COLO829 (cell line): ENCODE data around the gene AMN.
"Not testable (repeated sequence)": the region's sequence is repeated elsewhere in the genome, so short reads cannot be mapped to it uniquely, and the experiment has no call there.

Experiments
- DNase-seq: peaks from one replicate; pipeline ENCODE4 v3.0.0; 2012; ENCODE audit warnings: low spot score

AMN gene

GRCh38 chr14:102922490-102923200 is at the start of gene AMN:
Gene AMN, plus strand, starts transcription at chr14:102922663. Its CDS starts 26 bp downstream, at chr14:102922689.
- no peak for DNase-seq

GRCh38 chr14:102873131-102873530 is 49.3 kb upstream of the AMN start:
- no peak for DNase-seq

- DNase-seq, result no peak
Observed at GRCh38 chr14:102873546-102874061, 48.9 kb upstream of the AMN start.

GRCh38 chr14:102875652-102876051 is 46.8 kb upstream of the AMN start:
- no peak for DNase-seq

GRCh38 chr14:102877511-102877910 is 45.0 kb upstream of the AMN start:
- DNase-seq, result not testable (repeated sequence)

GRCh38 chr14:102878174-102878969 is 44.1 kb upstream of the AMN start:
- no peak for DNase-seq

- DNase-seq, result no peak
Observed at GRCh38 chr14:102878970-102879460, 43.4 kb upstream of the AMN start.

GRCh38 chr14:102882226-102882906 is 40.1 kb upstream of the AMN start:
- DNase-seq, result no peak

- DNase-seq, result no peak
Observed at GRCh38 chr14:102883089-102883541, 39.3 kb upstream of the AMN start.

- DNase-seq, result no peak
Observed at GRCh38 chr14:102883554-102883953, 38.9 kb upstream of the AMN start.

- DNase-seq, result no peak
Observed at GRCh38 chr14:102885737-102886447, 36.6 kb upstream of the AMN start.

- DNase-seq, result no peak
Observed at GRCh38 chr14:102888748-102889147, 33.7 kb upstream of the AMN start.

- DNase-seq, result no peak
Observed at GRCh38 chr14:102889615-102890014, 32.8 kb upstream of the AMN start.

GRCh38 chr14:102891111-102891510 is 31.4 kb upstream of the AMN start:
- no peak for DNase-seq

GRCh38 chr14:102891556-102891955 is 30.9 kb upstream of the AMN start:
- no peak for DNase-seq

- no peak for DNase-seq
Observed at GRCh38 chr14:102892651-102893050, 29.8 kb upstream of the AMN start.

- peak; percentile 95 for DNase-seq
Observed at GRCh38 chr14:102893452-102893851, 29.0 kb upstream of the AMN start.

- not testable (repeated sequence) for DNase-seq
Observed at GRCh38 chr14:102896735-102897134, 25.7 kb upstream of the AMN start.

GRCh38 chr14:102897299-102898027 is 25.0 kb upstream of the AMN start:
- DNase-seq, result no peak

GRCh38 chr14:102898298-102898697 is 24.2 kb upstream of the AMN start:
- no peak for DNase-seq
